Stimulated activated CD4-positive, alpha-beta T cell treated with anti-CD3 and anti-CD28 coated beads, Interleukin-12 subunit alpha, Interleukin-12 subunit beta, amount 100 ng/mL, for 24 hours (primary cell): ENCODE results near the gene PAF1.
A peak's percentile ranks its signal among the peaks of the same experiment; 100 is the strongest.

Source experiments
- DNase-seq, 2 experiments: peaks; one replicate each; pipeline ENCODE4 v3.0.0-alpha.2; 2020; ENCODE audit warnings: low read depth in 2 of 2

PAF1 gene

DNA sequence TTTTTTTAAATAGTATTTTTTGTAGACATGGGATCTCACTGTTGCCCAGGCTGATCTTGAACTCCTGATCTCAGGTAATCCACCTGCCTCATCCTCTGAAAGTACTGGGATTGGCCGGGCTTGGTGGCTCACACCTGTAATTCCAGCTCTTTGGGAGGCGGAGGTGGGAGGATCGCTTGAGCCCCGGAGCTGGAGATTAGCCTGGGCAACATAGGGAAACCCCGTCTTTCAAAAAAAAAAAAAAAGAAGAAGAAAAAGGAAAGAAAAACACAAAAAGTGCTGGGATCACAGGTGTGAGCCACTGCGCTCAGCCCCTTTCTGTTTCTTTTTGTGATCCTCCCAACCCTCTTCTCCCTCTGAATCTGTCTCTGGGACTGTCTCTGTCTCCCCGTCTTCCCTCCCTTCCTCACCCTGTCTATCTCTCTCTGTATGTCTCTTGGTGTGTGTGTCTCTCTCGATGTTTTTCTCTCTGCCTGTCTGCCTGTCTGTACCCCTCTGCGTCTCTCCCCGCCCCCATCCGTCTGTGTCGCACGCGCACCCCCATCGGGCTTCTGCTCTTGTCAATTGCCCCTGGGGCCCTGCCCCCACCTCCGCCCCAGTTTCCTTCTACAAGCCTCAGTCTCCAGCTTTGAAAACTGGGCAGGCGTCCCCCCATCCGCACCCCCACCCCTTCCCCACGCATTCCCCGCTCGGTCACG lies 15.2 kb upstream of the PAF1 start:
- peak; percentile 68 to 81 for DNase-seq

DNA sequence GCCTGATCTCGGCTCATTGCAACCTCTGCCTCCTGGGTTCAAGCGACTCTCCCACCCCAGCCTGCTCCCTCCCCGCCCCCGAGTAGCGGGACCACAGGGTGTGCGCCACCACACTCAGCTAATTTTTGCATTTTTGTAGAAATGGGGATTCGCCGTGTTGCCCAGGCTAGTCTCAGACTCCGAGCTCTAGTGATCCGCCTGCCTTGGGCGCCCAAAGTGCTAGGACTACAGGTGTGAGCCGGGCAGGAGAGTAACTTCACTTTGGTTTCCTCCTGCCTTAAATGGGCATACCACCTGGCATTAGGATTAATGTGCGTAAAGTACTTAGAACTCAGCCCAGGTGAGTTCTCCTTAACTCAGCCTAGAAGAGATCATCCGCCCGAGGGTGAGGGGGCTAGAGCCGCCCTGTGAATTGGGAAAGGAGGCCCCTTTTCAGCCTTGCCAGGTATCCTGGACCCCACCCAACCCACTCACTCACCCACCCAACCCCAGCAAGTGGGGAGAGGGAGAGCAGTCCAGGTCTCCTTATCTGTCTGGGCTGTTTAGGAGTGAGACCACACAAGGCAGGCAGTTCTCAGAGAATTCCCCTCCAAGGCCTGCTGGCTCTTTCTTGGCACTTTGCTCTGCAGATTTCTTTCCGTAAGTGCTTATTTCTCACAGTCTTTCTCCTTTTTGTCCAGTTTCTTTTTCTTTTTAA lies 14.5 kb upstream of the PAF1 start:
- DNase-seq: no peak

DNA sequence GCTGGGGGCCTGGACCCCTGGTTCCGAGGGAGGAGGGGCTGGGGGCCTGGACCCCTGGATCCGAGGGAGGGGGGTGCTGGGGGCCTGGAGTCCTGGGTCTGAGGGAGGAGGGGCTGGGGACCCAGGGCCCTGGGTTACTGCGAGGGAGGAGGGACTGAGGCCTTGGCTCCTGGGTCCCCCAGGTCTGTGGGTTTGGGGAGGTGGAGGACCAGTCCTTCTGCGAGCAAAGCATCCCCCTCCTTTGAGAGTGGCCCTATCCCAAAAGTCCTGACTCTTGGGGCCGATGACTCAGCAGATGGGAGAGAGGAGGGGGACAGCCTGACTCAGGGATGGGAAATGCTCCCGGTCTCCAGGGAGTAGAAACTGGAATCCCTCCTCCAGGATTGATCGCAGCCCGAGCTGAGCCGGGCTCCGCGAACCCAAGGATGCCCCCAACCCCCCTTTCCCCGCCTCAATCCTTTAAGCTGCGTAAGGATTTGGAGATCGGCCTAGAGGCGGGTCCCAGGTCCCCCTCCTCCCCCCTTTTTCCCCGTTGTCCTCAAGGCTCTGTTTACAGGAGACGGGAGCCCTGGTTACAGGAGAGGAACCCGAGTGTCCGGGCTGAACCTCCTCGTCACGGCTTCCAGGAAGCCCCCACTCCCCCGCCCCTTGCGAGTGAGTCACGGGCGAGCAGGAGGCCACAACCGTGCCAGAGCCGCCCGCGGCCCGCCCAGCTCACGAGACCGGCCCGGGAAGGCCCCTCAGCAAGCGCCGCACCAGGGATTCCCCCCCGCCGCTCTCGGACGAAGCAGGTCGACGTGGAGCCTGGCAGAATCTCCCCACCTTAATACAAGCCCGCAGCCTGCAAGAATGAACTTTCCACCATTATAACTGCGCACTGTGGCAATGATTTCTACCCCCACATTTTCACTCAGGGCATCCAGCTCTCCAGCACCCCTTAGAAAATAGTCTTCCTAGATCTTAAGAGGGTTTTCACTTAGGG lies 12.7 kb upstream of the PAF1 start:
- peak; percentile 85 to 94 for DNase-seq

DNA sequence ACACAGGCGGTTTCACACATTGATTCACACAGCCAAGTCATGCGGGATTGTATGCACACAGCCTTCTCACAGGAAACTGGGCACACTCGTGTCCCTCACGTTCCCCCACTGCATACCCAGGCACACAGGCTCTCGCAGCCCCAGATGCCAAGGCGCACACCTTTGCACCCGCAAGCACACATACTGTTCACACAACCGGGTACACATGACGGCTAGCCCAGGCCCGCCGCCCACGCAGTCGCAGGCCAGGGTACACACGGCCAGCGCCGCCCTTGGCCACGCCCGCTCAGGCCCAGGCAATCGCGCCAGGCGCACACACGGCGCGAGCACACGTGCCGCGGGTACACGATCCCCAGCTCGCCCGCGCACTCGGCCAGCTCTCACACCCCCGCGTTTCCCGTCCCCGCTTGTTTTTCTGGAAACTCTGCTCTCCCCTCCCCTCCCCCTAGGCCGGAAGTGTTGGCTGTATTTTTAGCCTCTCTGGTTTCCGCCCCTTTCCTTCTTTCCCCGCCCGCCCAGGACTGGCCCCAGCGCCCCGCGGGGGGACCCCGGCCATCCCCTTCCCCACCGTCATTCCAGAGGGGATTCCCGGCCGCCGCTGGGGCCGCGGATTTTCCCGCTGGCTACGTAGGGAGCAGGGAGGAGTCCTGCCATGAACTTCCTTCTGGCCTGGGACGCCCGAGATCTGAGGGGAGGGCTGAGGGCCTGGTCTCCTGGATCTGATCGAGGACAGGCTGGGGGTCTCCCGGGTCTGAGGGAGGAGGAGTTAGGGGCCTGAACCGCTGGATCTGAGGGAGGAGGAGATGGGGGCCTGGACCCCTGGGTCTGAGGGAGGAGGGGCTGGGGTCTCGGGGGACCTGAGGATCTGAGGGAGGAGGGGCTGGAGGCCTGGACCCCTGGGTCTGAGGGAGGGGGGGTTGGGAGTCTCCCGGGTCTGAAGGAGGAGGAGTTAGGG lies 11.7 kb upstream of the PAF1 start:
- peak; percentile 75 to 89 for DNase-seq

DNA sequence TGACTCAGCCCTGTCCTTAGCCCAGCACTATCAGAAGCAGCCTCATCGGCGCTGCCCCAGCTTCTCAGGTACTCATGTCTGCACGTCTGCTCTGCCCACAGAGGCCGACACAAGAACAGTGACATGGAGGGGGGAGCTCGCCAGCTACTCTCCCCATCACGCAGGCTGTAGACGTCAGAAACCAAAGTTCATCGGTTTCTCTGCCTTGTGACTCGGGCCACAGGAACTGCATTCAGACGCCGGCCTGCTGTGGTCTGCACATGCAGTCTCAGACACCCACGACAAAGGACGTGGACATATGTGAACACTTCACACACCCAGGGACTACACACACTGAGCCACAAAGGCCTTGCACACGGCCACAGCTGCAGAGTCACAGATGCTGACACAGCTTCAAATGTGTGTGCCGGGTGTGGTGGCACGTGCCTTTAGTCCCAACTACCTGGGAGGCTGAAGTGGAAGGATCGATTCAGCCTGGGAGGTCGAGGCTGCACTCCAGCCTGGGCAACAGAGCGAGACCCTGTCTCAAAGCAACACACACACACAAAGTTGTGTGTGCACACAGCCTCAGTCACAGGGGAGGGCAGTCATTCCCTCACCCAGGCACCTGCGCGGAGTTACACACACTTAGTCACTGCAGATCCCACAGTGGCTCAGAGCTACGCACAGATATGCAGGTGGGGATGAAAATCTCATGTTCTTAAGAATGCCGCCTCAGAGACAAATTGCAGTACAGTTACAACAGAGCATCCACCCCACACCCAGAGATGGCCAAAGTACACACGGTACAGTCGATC lies 10.8 kb upstream of the PAF1 start:
- DNase-seq: peak; percentile 58 to 67

DNA sequence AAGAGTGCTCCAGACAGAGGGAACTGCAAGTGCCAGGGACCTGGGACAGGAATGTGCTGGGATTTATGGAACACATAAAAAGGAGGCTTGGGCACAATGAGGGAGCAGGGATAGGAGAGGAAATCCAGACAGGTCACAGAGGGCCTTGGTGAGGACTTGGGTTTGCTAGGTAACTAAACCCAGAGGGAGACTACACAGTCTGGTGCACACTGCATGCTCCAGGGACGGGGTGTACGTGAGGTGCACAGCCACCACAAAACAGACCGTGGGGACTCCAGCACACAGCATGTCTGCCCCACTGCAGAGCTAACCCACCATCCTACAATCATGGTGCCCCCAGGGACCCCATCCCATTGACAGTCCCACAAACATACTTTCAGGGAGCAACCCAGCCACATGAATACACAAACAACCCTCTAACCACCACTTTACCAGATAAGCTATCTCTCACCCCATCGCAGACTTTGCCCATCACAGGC lies 10.2 kb upstream of the PAF1 start:
- DNase-seq: no peak

DNA sequence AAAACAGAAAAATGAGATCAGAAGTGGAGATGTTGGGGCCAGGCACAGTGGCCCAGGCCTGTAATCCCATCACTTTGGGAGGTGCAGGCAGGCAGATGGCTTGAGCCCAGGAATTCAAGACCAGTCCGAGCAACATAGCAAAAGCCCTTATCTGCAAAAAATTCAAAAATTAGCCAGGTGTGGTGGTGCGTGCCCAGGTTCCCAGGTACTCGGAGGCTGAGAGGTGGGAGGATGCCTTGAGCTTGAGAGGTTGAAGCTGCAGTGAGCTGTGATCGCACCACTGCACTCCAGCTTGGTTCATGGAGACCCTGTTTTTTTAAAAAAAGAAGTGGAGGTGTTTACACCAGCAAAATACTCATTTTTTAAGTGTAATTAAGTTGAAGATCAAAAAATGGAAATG lies 9.2 kb upstream of the PAF1 start:
- no peak for DNase-seq

DNA sequence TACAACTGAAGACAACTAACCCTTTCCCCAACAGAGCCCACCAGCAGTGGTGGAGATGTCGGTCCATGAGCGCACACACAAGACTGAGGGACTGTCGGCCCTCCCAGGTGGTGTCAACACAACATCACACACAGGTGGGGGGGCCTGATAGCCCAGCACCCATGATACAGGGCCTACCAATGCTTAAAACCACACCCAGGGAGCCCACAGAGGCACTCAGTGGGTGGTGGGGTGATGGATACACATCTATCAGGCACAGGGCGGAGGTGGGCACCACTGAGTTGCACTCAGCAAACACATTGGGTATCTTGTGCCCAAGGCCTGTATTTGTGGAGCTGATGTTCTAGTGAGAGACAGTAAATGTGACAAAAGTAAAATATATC lies 8.8 kb upstream of the PAF1 start:
- DNase-seq: no peak

DNA sequence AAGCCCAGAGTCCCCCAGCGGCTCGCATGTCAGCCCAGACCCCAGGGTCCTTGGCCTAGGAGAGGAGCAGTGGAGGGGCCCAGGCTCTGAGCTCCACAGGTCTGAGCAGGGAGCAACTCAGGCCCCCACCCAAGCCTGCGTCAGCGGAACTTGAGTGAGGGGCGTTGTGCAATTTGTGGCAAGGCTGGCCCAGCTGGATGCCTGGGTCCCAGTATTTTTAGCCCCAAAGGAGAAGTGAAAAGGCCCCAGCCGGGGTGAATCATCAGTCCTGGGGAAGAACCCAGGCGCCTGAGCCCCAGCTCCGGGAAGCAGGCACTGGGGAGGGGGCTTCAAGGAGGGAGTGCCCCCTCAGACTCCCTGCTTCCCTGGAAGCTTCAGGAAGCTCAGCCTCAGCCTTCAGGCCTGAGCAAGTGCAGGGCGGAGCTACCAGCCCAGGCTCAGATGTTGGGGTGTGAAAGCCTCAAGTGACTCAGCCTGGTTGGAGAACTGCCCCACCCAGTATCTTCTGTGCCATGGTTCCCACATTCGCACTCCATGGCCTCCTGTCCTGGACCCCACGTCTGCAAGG lies 7.5 kb upstream of the PAF1 start:
- DNase-seq: peak in 1 of 2 experiments; percentile 52

DNA sequence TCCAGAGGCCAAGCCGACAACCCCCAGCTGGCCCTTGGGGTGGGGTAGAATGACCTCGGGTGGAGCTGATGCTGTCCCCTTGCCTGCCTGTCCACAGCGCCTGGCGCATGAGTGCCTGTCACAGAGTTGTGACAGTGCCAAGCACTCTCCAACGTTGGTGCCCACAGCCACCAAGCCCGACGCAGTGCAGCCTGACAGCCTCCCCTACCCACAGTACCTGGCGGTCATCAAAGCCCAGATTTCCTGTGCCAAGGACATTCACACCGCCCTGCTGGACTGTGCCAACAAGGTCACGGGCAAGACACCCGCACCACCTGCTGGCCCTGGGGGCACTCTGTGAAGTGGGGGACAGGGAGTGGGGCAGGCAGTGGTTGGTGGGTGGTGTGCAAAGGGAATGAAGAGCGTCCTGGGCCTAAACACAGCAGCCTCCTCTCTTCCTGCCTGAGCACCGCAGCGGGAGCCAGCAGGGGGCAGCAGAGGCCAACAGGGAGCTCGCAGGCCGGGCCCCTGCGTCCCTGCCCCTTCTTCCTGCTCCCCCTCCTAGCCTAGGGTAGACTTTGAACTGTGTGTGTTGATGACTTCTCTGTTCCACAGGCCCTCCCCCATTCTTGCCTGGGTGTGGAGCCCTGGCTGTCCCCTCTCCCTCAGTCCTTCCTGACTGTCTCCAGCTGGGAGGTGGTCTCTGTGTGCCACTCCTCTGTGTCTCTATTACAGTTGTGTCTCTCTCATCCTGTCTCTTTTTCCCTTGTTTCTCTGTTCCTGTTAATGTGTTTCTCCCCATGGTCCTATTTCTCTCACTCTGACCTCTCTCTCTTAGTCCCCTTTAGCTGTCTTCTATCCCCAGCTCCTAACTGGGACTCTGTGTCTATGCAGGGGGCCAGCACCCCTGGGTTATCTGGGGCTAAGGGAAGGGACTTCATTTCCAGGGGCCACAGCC lies 6.7 kb upstream of the PAF1 start:
- peak; percentile 81 to 94 for DNase-seq

DNA sequence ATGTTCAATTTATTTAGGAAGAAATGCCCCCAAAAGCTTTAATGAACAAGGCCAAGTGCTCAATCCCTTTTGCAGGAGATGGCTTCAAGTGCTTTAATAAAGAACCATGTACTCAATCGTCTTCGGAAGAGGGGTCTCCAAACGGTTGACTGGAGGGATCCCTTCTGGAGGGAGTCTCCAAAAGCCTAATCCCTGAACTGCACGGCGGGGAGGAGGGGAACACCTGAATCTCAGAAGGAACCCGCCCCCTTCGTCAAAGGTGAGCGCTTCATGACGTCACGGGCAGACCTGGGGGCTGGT lies 505 bp downstream of the PAF1 start:
- DNase-seq: no peak

DNA sequence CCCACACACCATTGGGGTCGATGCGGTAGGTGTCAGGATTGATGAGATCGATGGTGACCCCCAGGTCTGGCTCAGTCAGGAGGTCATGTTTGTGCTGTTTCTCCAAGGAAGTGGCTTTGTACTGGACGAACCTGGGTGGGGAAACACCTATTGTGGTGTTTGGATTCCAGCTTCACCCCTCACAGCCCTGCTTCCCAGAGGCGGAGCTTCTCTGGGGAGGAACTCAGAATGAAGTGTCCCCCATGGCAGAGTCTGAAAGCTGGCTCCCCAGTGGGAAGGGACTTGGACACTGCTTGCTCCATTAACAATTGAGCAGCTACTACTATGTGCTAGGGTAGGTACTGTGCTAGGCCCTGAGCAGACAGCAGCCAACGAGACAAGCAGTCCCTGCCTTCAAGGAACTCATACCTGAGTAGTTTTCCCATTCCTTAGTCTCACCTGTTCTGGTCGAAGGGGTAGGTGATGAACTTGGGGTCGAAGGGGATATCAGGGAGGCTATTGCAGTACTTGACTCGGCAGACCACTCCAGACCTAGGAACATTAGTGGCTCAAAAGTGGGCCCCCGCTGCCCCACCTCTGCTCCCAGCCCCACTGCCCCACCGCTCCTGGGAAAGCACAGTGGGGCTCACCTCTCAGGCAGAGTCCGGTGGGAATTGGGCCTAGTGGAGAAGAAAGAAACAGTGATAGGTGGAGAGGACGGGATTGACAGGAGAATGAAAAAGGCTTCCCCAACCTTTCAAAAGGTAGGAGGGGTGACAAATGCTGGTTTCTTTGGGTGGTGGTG lies 1.1 kb downstream of the PAF1 start:
- DNase-seq: no peak

DNA sequence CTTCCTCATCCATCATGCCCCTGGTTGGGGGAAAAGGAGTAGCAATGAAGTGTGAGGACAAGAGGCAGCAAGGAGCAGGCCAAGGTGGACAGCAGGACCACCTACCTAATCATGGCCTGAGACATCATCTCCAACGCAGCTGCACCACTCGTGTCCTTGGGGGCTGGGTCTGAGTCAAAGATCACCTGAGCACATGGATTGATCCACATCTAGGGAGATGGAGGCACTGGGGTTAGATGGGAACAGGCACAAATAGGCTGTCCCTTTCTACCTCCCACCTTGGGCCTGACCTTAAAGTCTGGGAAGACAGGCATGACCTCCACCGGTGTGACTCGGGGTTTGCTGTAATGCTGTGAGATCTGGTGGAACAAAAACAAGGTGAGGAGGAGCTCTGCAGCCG lies 2.2 kb downstream of the PAF1 start:
- no peak for DNase-seq

DNA sequence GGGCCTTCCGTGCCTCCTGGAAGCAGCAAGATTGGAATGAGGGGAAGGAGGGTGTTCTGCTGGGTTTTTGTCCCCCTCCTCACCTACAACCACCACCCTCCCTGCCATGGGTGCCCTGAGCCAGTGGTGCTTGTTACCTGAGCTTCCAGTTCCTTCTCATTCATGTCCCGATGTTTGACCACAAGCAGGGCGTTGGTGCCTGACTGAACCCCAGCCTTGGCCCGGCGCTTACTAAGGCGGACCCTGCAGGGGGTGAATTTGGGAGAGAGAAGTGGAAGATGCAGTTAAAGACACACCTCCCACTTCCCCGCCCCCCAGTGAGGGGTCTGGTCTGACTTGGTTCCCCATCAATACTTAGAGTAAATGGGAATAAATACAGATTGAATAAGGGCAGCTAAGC lies 4.3 kb downstream of the PAF1 start:
- DNase-seq: no peak

DNA sequence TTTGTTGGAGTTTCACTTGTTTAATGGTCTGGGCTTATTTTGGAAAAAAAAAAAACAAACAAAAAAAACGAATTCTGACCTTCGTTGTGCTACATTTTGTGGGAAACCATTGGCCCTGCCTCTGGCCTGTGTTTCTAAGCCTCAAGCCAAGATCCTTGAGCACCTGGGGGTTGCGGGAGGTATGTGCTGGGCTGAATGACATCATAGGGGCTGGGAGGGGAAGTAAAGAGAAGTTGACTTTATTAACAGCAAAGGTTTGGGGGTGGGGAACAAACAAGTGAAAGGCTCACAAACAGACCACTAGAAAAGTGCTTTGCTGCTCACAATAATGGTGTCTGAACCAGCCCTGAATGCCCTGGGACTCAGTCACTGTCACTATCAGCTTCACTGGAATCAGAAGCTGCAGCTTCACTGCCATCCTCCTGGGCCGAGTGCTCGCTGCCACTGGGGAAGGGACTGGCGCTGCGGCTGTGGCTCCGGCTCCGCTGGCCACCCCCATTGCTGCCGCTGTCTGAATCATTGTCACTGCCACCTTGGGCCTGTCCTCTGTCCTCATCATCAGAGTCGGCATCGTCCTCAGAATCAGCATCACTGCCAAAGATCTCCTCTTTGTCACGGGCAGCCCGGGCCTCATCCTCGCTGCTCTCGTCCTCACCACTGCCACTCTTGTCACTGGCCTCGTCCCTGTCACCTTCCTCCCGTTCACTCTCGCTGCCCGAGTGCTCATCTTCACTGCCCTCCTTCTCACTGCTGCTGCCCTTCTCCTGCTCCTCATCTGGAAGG lies 5.1 kb downstream of the PAF1 start:
- DNase-seq: no peak

DNA sequence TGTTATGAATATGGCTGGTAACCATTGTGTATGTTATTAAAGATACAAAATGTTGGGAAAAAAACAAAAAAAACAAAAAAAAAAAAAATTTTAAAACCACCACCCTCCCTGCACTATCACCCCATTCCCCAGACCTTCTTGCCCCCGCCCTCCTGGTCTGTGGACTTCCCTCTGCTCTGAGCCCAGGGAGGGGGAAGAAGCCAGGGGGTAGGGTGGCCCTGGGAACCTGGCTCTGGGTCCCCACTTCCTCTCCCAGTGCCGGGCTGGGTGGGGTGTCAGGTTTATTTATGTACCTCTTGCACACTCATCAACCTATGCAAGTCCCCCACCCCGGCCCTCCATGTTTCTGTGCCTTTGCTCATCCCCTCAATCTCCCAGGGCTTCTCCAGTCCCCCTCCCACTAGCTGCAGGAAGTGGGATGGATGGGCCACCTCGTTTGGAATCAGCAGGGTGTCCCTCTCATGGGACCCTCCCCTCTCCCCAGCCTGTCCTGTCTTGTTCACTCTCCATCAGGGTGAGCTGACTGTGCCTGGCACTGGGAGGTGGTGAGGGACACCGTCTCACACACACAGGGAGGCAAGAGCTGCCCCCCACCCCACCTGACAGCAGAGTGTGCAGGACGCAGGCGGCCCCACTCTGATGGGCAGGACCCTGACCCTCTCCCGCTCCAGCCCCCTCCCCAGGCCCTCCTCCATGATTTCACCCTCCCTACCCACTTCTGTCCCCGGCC lies 5.9 kb downstream of the PAF1 start:
- no peak for DNase-seq
